ENCODE measurements around the gene PCNX1.
A peak's percentile ranks its signal among the peaks of the same experiment; 100 is the strongest.
"Not testable (repeated sequence)": the region's sequence is repeated elsewhere in the genome, so short reads cannot be mapped to it uniquely, and the experiment has no call there.

PCNX1 gene

DNA sequence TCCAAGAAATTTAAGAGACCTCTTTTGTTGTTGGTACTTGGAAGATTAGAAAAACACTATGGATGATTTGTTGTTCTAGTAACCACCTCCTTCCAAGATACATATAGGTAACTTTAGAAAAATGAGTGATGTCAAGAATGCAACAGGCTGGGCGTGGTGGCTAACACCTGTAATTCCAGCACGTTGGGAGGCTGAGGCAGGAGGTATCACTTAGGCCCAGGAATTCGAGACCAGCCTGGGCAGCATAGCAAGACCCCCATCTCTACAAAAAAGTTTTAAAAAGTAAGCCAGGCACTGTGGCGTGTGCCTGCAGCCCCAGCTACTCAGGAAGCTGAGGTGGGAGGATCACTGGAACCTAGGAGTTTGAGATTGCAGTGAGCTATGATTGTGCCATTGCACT lies 97.8 kb downstream of the PCNX1 start:
- TF ChIP-seq, protein P1, sequence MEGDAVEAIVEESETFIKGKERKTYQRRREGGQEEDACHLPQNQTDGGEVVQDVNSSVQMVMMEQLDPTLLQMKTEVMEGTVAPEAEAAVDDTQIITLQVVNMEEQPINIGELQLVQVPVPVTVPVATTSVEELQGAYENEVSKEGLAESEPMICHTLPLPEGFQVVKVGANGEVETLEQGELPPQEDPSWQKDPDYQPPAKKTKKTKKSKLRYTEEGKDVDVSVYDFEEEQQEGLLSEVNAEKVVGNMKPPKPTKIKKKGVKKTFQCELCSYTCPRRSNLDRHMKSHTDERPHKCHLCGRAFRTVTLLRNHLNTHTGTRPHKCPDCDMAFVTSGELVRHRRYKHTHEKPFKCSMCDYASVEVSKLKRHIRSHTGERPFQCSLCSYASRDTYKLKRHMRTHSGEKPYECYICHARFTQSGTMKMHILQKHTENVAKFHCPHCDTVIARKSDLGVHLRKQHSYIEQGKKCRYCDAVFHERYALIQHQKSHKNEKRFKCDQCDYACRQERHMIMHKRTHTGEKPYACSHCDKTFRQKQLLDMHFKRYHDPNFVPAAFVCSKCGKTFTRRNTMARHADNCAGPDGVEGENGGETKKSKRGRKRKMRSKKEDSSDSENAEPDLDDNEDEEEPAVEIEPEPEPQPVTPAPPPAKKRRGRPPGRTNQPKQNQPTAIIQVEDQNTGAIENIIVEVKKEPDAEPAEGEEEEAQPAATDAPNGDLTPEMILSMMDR (IDR thresholded peaks at IDR 0.05; ENCODE audit: low read depth, low read length), result no peak
- DNase-seq (ENCODE audit: low read depth, low spot score), result no peak
- H3K4me3 ChIP-seq (ENCODE audit: low read depth, low read length), result no peak overlapping the region
- in situ Hi-C loops (cut with HindIII; ENCODE audit: low sequenced_read_pairs), result no loop called here

DNA sequence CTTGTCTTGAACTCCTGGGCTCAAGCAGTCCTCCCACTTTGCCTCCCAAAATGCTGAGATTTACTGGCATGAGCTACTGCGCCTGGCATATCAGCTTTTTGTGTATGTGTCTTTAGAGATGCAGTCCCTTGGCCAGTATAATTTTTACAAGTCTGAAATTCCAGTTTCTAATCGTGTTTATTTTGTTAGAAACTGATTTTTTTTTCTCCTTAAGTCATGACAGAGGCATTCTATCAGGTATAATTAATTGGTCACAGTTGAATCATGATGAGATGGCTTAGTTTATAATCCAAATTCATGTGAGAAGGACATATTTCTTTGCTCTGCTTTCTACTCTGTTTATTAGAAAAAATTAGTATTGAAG lies 98.9 kb downstream of the PCNX1 start:
- TF ChIP-seq, protein P1 (IDR thresholded peaks at IDR 0.05; ENCODE audit: low read depth, low read length), result no peak
- in situ Hi-C loops (cut with HindIII; ENCODE audit: low sequenced_read_pairs), result no loop called here
- no peak for DNase-seq (ENCODE audit: low read depth, low spot score)
- no peak overlapping the region for H3K4me3 ChIP-seq (ENCODE audit: low read depth, low read length)

DNA sequence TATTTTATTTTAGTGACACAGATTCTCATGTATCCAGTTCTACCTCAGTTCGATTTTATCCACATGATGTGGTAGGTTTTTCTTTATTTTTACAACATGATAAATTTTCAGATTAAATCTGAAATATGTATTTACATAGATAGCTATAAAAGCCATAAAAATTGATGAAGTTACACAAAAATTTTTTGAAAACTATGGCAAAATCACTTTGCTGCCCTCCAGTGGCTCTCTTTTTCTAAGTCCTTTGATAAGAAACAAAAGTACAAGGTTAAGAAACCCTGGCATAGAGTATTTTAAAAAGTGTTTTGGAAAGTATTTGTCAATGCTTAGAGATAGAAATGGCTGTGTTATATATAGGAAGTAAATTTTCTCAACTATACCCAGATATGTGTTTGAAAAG lies 104.2 kb downstream of the PCNX1 start:
- in situ Hi-C loops (cut with HindIII; ENCODE audit: low sequenced_read_pairs), result no loop called here
- TF ChIP-seq, protein P1 (IDR thresholded peaks at IDR 0.05; ENCODE audit: low read depth, low read length), result peak; percentile 30
- no peak for DNase-seq (ENCODE audit: low read depth, low spot score)
- no peak overlapping the region for H3K4me3 ChIP-seq (ENCODE audit: low read depth, low read length)

DNA sequence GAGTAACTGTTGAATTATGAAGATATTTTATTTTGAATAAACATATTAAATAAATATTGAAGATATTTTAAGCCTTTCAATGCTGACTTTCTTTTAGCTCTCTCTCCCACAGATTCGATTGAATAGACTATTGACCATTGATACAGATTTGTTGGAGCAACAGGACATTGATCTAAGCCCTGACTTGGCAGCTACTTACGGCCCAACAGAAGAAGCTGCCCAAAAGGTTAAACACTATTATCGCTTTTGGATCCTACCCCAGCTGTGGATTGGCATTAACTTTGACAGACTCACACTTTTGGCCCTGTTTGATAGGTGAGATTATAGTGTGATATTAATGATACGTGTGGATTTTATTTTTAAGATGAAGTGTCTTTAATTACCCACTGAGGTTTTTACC lies 105.6 kb downstream of the PCNX1 start:
- TF ChIP-seq, protein P1 (IDR thresholded peaks at IDR 0.05; ENCODE audit: low read depth, low read length), result no peak
- in situ Hi-C loops (cut with HindIII; ENCODE audit: low sequenced_read_pairs), result no loop called here
- no peak overlapping the region for H3K4me3 ChIP-seq (ENCODE audit: low read depth, low read length)
- DNase-seq (ENCODE audit: low read depth, low spot score), result no peak

DNA sequence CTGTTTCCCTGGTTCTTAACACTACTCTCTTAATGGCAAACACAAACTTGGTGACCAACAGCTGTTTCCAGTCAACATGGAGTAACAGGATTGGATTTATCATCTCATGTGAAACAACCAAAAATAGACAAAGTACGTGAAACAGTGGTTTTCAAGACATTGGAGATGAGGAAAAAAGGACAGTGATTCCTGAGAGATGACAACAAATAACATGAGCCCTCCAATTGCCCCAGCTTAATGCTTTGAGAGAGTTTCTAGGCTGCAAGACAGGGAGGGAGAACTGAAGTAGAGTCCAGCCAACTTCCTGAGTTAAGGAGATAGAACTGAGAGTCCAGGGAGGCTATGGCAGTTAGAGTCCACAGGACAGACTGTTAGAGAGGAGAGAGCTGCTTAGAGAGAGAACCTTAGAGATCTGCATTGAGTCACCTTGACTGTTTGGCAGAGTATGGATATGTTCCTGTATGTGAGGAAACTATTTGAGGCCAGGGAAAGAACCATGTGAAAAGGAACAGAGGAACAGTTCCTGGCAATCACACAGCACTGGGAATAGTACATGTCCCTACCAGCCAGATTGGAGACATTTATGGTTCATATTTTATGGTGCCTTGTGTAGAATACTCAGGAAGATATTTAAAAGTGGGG lies 106.4 kb downstream of the PCNX1 start:
- in situ Hi-C loops (cut with HindIII; ENCODE audit: low sequenced_read_pairs), result no loop called here
- TF ChIP-seq, protein P1 (IDR thresholded peaks at IDR 0.05; ENCODE audit: low read depth, low read length), result no peak
- no peak for DNase-seq (ENCODE audit: low read depth, low spot score)
- H3K4me3 ChIP-seq (ENCODE audit: low read depth, low read length), result no peak overlapping the region

DNA sequence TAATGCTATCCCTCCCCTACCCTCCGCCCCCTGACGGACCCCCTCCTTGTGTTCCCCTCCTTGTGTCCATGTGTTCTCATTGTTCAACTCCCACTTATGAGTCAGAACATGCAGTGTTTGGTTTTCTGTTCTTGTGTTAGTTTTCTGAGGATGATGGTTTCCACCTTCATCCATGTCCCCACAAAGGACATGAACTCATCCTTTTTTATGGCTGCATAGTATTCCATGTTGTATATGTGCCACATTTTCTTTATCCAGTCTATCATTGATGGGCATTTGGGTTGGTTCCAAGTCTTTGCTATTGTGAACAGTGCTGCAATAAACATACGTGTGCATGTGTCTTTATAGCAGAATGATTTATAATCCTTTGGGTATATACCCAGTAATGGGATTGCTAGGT lies 112.7 kb downstream of the PCNX1 start:
- DNase-seq (ENCODE audit: low read depth, low spot score); in situ Hi-C loops (cut with HindIII; ENCODE audit: low sequenced_read_pairs); H3K4me3 ChIP-seq (ENCODE audit: low read depth, low read length): not testable (repeated sequence)

DNA sequence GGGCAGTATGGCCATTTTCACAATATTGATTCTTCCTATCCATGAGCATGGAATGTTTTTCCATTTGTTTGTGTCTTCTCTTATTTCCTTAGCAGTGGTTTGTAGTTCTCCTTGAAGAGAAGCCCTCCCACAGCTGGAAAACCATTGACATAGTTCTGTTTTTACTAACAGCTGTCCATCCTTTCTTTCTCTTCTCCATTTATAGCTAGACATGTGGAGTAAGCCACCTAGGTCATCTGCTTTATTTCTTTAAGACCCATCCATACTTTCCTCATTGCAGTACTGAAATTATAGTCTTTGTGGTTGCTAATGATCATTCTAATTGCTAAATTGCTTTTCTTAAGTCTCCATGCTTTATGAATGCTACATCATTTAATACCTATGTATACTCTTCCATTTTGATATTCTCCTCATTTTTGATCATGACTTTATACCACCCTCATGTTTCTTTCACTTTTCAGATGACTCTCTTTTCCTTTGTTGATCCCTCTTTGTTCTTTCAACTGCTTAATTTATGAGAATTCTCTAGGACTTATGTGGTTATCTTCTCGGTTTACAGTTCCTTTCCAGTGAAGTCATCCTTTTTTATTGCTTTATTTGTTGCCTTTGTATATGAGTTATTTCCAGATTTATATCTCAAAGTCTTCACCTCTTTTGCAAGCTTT lies 114.2 kb downstream of the PCNX1 start:
- DNase-seq (ENCODE audit: low read depth, low spot score), result peak; percentile 76
- in situ Hi-C loops (cut with HindIII; ENCODE audit: low sequenced_read_pairs), result no loop called here
- H3K4me3 ChIP-seq (ENCODE audit: low read depth, low read length), result no peak overlapping the region
- TF ChIP-seq, protein P1 (IDR thresholded peaks at IDR 0.05; ENCODE audit: low read depth, low read length), result no peak
